Epithelial cell of esophagus (primary cell): Measurements from ENCODE around the gene DNASE2B.
A peak's percentile ranks its signal among the peaks of the same experiment; 100 is the strongest.
"Not testable (repeated sequence)": the region's sequence is repeated elsewhere in the genome, so short reads cannot be mapped to it uniquely, and the experiment has no call there.

Experiments used
- DNase-seq: peaks from one replicate; pipeline ENCODE4 v3.0.0; 2010; ENCODE audit warnings: low read depth
- H3K4me3 ChIP-seq: 2 replicates; pipeline ENCODE4 v1.5.1; 2011; ENCODE audit warnings: mild to moderate bottlenecking, low read length, control low read depth
- TF ChIP-seq, protein P1 (sequence below): IDR thresholded peaks from 2 replicates; pipeline ENCODE4 v1.5.1; 2011; ENCODE audit warnings: low read depth, mild to moderate bottlenecking, low read length, control low read depth, inconsistent platforms; ENCODE audit not compliant: insufficient read depth; ENCODE audit errors: missing control alignments

The DNASE2B gene

GRCh38 chr1:84434081-84434769 lies 35.9 kb downstream of the DNASE2B start:
- DNase-seq = peak; percentile 29
- TF ChIP-seq, protein P1, sequence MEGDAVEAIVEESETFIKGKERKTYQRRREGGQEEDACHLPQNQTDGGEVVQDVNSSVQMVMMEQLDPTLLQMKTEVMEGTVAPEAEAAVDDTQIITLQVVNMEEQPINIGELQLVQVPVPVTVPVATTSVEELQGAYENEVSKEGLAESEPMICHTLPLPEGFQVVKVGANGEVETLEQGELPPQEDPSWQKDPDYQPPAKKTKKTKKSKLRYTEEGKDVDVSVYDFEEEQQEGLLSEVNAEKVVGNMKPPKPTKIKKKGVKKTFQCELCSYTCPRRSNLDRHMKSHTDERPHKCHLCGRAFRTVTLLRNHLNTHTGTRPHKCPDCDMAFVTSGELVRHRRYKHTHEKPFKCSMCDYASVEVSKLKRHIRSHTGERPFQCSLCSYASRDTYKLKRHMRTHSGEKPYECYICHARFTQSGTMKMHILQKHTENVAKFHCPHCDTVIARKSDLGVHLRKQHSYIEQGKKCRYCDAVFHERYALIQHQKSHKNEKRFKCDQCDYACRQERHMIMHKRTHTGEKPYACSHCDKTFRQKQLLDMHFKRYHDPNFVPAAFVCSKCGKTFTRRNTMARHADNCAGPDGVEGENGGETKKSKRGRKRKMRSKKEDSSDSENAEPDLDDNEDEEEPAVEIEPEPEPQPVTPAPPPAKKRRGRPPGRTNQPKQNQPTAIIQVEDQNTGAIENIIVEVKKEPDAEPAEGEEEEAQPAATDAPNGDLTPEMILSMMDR = no peak
- no peak overlapping the region for H3K4me3 ChIP-seq

- H3K4me3 ChIP-seq = no peak overlapping the region
- no peak for DNase-seq
- TF ChIP-seq, protein P1 = no peak
Observed at GRCh38 chr1:84434801-84435549, 36.7 kb downstream of the DNASE2B start.

DNA sequence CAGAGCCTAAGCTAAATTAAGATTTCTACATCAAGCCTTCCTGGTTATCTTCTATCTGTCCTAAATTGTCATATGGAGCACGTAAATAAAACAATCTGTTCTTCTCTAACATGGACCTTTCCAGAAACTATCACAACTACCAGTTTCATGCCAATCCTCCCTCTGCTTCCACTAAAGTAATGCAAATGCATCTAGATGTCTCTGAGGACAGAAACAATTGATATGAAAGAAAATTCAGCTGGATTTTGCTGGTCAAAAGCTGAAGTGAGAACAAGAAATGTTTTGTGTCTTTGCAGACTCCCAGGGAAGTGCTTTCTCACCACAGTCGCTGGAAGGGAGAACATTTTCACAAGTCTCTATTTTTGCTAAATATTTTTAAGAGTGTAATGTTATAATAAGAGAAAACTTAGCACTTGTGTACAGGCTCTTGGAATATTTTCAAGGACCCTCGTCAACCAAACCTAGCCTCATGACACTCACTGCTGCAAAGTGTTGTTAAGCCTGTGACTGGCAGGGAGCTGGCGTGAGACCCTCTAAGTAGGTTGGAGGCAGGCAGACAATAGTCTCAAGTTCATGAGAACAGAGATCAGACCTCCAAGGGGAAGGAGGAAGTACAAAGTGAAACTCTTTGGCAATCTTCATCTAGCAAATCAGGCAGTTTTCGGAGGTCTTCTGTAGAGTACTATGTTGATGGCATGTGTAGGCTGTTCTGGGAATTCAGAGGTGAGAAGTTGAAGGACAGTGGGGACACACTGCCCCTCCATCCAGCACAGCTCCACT lies 38.8 kb downstream of the DNASE2B start:
- no peak overlapping the region for H3K4me3 ChIP-seq
- DNase-seq = no peak
- TF ChIP-seq, protein P1 = no peak

GRCh38 chr1:84442256-84442655 lies 44.0 kb downstream of the DNASE2B start:
- peak; percentile 91 for DNase-seq
- TF ChIP-seq, protein P1 = peak; percentile 55

DNA sequence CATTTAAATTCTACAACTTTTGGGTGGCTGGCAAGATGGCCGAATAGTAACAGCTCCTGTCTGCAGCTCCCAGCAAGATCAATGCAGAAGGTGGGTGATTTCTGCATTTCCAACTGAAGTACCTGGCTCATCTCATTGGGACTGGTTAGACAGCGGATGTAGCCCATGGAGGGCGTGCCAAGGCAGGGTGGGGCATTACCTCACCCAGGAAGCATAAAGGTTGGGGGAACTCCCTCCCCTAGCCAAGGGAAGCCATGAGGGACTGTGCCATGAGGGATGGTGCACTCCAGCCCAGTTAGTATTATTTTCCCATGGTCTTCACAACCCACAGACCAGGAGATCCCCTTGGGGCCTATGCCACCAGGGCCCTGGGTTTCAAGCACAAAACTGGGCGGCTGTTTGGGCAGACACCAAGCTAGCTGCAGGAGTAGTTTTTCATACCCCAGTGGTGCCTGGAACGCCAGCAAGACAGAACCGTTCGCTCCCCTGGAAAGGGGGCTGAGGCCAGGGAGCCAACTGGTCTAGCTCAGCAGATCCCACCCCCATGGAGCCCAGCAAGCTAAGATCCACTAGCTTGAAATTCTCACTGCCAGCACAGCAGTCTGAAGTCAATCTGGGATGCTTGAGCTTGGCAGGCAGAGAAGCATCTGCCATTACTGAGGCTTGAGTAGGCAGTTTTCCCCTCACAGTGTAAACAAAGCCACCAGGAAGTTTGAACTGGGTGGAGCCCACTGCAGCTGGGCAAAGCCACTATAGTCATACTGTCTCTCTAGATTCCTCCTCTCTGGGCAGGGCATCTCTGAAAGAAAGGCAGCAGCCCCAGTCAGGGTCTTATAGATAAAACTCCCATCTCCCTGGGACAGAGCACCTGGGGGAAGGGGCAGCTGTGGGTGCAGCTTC lies 44.7 kb downstream of the DNASE2B start:
- DNase-seq = peak; percentile 48
- H3K4me3 ChIP-seq = not testable (repeated sequence)

More at GRCh38 chr1:84442256-84442655, 44.0 kb downstream of the DNASE2B start:
- no peak overlapping the region for H3K4me3 ChIP-seq

DNA sequence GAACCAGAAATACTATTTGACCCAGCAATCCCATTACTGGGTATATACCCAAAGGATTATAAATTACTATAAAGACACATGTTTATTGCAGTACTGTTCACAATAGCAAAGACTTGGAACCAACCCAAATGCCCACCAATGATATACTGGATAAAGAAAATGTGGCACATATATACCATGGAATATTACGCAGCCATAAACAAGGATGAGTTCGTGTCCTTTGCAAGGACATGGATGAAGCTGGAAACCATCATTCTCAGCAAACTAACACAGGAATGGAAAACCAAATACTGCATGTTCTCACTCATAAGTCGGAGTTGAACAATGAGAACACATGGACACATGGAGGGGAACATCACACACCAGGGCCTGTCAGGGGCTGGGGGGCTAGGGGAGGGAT lies 50.4 kb downstream of the DNASE2B start:
- DNase-seq, H3K4me3 ChIP-seq: not testable (repeated sequence)

- TF ChIP-seq, protein P1 = no peak
- no peak overlapping the region for H3K4me3 ChIP-seq
Observed at GRCh38 chr1:84450910-84451309, 52.6 kb downstream of the DNASE2B start.

More at GRCh38 chr1:84450910-84451309, 52.6 kb downstream of the DNASE2B start:
- peak; percentile 58 for DNase-seq
